Activated T-helper 1 cell treated with anti-CD3 and anti-CD28 coated beads, Interleukin-12 subunit alpha, Interleukin-12 subunit beta, Interleukin-2, Interleukin-4 antibody, amounts not matched to agents 30 ng/mL and 10 ng/mL and 1 ng/mL, durations not matched to agents 14 hours and 24 hours and 36 hours (primary cell): ENCODE results near the gene EIF1. TPM values are rescaled to one million over a fixed set of nuclear protein-coding genes. Genes with fewer than 3 reads are reported as not detected.
"Not testable (repeated sequence)": the region's sequence is repeated elsewhere in the genome, so short reads cannot be mapped to it uniquely, and the experiment has no call there.

ENCODE experiments used
- DNase-seq: peaks from one replicate; pipeline ENCODE4 v3.0.0; 2021; ENCODE audit warnings: low spot score
- H3K27ac Mint-ChIP-seq: one replicate; pipeline ENCODE4 v1.8.0; 2021; ENCODE audit warnings: mild to moderate bottlenecking, mixed read lengths
- H3K27me3 Mint-ChIP-seq: one replicate; pipeline ENCODE4 v1.8.0; 2022; ENCODE audit warnings: mild to moderate bottlenecking, moderate library complexity, mixed read lengths; ENCODE audit not compliant: insufficient read depth
- H3K36me3 Mint-ChIP-seq: one replicate; pipeline ENCODE4 v1.8.0; 2021; ENCODE audit warnings: low read depth, mixed read lengths
- H3K4me1 Mint-ChIP-seq: one replicate; pipeline ENCODE4 v1.8.0; 2021; ENCODE audit warnings: low read depth, mixed read lengths
- H3K4me3 Mint-ChIP-seq: one replicate; pipeline ENCODE4 v1.8.0; 2021; ENCODE audit warnings: mild to moderate bottlenecking, moderate library complexity, mixed read lengths
- H3K9me3 Mint-ChIP-seq: one replicate; pipeline ENCODE4 v1.8.0; 2021; ENCODE audit warnings: mixed read lengths
- intact Hi-C: fragments of 100-400 bp; cut with micrococcal nuclease; formaldehyde crosslinking; loops from one replicate; pipeline ENCODE4 v1.15.1; 2024
- total RNA-seq: library from RNA; stranded (reverse); gene quantifications from 2 replicates; pipeline ENCODE4 v1.2.3, GENCODE V29; 2022

EIF1 gene
- total RNA-seq, 1 donor from 2014 or later = 876 TPM

DNA sequence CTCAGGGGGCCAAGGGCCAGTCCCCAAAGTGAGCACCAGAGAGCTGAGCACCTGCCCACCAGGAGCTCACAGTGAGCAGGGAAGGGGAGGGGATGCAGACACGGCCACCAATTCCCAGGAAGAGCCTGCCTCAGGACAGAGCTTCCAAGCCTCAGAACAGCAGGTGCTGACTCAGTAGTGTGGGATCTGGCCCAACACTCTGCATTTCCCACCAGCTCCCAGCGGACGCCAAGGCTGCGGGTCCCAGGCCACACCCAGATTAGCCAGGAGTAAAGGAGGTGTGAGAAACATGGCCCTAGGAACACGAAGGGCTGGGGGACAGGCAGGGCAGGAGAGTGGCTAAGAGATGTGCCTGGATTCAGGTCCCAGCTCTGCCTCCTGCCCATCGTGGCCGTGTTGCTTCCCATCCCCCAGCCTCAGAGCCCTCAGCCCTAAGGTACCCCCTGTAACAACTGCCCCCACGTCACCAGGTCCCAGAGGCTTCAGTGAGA lies 28.4 kb upstream of the EIF1 start:
- no peak overlapping the region for H3K27ac Mint-ChIP-seq
- no peaks in the 10 kb centered on the region for H3K9me3 Mint-ChIP-seq
- H3K27me3 Mint-ChIP-seq = peaks cover 12% of the 10 kb centered on the region
- no peak overlapping the region for H3K4me3 Mint-ChIP-seq
- intact Hi-C loops = loop anchor here (5.0 to 10.0 kb wide), 4 partner anchors 173 to 1335 kb away; partner anchors contain the start of gene KRT36
- no peak for DNase-seq
- H3K4me1 Mint-ChIP-seq = peaks cover 11% of the 10 kb centered on the region
- H3K36me3 Mint-ChIP-seq = no peaks in the 10 kb centered on the region

- peaks cover 2% of the 10 kb centered on the region for H3K36me3 Mint-ChIP-seq
- H3K4me1 Mint-ChIP-seq = peaks cover 41% of the 10 kb centered on the region
- H3K4me3 Mint-ChIP-seq = no peak overlapping the region
- peak overlapping the region; percentile 37 for H3K27ac Mint-ChIP-seq
- intact Hi-C loops = loop anchor here (2.0 to 10.0 kb wide), 5 partner anchors 15 to 1339 kb away; partner anchors contain the start of gene KRT36
- peaks cover 9% of the 10 kb centered on the region for H3K27me3 Mint-ChIP-seq
- no peak for DNase-seq
- H3K9me3 Mint-ChIP-seq = no peaks in the 10 kb centered on the region
Observed at GRCh38 chr17:41663451-41664171, 25.1 kb upstream of the EIF1 start.

DNA sequence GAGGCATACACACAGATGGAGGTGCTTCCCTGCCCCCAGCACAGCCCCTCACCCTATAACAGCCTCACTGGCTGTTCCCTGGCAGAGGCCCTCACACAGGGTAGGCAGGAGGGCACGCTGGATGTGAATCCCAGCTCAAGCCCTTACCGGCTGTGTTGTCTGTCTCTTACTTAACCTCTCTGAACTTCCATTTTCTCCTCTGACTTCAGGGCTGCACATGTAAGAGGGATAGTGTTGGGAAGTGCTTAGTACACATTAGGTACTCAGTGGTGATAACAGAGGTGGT lies 24.6 kb upstream of the EIF1 start:
- H3K4me3 Mint-ChIP-seq = no peak overlapping the region
- H3K27me3 Mint-ChIP-seq = peaks cover 9% of the 10 kb centered on the region
- intact Hi-C loops = loop anchor here (2.0 to 10.0 kb wide), 5 partner anchors 15 to 1339 kb away; partner anchors contain the start of gene KRT36
- no peak overlapping the region for H3K27ac Mint-ChIP-seq
- peaks cover 46% of the 10 kb centered on the region for H3K4me1 Mint-ChIP-seq
- no peak for DNase-seq
- H3K9me3 Mint-ChIP-seq = no peaks in the 10 kb centered on the region
- peaks cover 2% of the 10 kb centered on the region for H3K36me3 Mint-ChIP-seq

DNA sequence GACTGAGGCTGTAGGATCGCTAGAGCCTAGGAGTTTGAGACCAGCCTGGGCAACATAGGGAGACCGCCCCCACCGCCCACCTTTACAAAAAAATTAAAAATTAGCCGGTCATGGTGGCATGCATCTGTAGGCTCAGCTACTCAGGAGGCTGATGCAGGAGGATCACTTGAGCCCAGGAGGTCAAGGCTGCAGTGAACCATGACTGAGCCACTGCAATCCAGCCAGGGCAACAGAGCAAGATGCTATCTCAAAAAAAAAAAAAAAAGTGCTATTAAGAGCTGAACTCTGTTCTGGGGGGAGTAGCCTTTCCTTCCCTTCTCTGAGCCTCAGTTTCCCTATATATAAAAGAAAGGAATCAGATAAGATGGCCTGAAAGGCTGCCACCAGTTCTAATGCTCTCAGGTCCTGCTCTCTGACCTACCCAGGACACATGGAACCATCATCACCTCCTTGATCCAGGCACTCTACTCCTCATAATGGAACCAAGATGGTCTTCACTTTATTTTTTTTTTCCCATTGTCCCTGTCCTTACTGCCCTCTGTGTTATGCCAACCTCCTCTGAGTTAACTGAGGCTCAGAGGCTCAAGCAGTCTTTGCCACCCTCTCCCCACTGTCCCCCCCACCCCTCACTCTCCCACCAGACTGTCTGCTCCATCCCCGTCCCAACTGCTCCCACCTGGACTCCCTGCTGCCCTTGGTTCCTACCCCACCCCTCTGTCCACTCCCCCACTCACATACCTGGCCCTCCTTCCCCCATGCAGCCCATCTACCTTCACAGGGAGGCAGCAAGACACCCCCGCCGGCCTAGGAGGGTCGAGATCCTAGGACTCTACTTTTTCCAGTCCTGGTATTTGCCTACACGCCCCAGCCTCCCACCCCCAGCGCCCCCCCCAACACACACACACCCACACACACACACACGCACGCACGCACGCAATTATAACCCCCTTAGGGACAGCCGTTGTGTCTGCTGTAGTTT lies 23.8 kb upstream of the EIF1 start:
- intact Hi-C loops = loop anchor here (2.0 to 10.0 kb wide), 8 partner anchors 14 to 1340 kb away; partner anchors contain the start of gene KRT36
- peaks cover 2% of the 10 kb centered on the region for H3K36me3 Mint-ChIP-seq
- H3K27ac Mint-ChIP-seq = peak overlapping the region; percentile 98
- no peak for DNase-seq
- no peaks in the 10 kb centered on the region for H3K9me3 Mint-ChIP-seq
- peak overlapping the region; percentile 81 for H3K4me3 Mint-ChIP-seq
- peaks cover 9% of the 10 kb centered on the region for H3K27me3 Mint-ChIP-seq
- H3K4me1 Mint-ChIP-seq = peaks cover 53% of the 10 kb centered on the region

GRCh38 chr17:41665566-41666236 lies 23.0 kb upstream of the EIF1 start:
- peak overlapping the region; percentile 98 for H3K27ac Mint-ChIP-seq
- intact Hi-C loops = loop anchor here (1.0 to 10.0 kb wide), 10 partner anchors 13 to 1341 kb away; partner anchors contain the start of gene EIF1
- H3K4me1 Mint-ChIP-seq = peaks cover 60% of the 10 kb centered on the region
- peak overlapping the region; percentile 81 for H3K4me3 Mint-ChIP-seq
- no peaks in the 10 kb centered on the region for H3K9me3 Mint-ChIP-seq
- H3K27me3 Mint-ChIP-seq = peaks cover 8% of the 10 kb centered on the region
- peaks cover 2% of the 10 kb centered on the region for H3K36me3 Mint-ChIP-seq
- DNase-seq = peak; percentile 88

GRCh38 chr17:41666237-41666641 lies 22.4 kb upstream of the EIF1 start:
- peak; percentile 63 for DNase-seq
- H3K27ac Mint-ChIP-seq = peak overlapping the region; percentile 98
- peak overlapping the region; percentile 81 for H3K4me3 Mint-ChIP-seq
- H3K27me3 Mint-ChIP-seq = peaks cover 7% of the 10 kb centered on the region
- intact Hi-C loops = loop anchor here (1.0 to 10.0 kb wide), 9 partner anchors 18 to 1341 kb away; partner anchors contain the start of gene EIF1
- peaks cover 60% of the 10 kb centered on the region for H3K4me1 Mint-ChIP-seq
- no peaks in the 10 kb centered on the region for H3K9me3 Mint-ChIP-seq
- H3K36me3 Mint-ChIP-seq = peaks cover 2% of the 10 kb centered on the region

- H3K27me3 Mint-ChIP-seq = peaks cover 7% of the 10 kb centered on the region
- H3K4me1 Mint-ChIP-seq = peaks cover 60% of the 10 kb centered on the region
- H3K36me3 Mint-ChIP-seq = peaks cover 2% of the 10 kb centered on the region
- DNase-seq = peak; percentile 80
- peak overlapping the region; percentile 98 for H3K27ac Mint-ChIP-seq
- H3K9me3 Mint-ChIP-seq = no peaks in the 10 kb centered on the region
- intact Hi-C loops = loop anchor here (1.0 to 10.0 kb wide), 10 partner anchors 18 to 1342 kb away; partner anchors contain the start of gene EIF1
- H3K4me3 Mint-ChIP-seq = peak overlapping the region; percentile 81
Observed at GRCh38 chr17:41666708-41667279, 21.9 kb upstream of the EIF1 start.

- intact Hi-C loops = loop anchor here (1.0 to 10.0 kb wide), 8 partner anchors 118 to 1343 kb away; no protein-coding TSS in a partner anchor
- Mint-ChIP-seq H3K4me3 (peak overlapping the region; percentile 81), H3K9me3 (no peaks in the 10 kb centered on the region), H3K27me3 (peaks cover 7% of the 10 kb centered on the region), H3K27ac (peak overlapping the region; percentile 98), H3K4me1 (peaks cover 63% of the 10 kb centered on the region), H3K36me3 (peaks cover 2% of the 10 kb centered on the region)
- no peak for DNase-seq
Observed at GRCh38 chr17:41667280-41668041, 21.2 kb upstream of the EIF1 start.

DNA sequence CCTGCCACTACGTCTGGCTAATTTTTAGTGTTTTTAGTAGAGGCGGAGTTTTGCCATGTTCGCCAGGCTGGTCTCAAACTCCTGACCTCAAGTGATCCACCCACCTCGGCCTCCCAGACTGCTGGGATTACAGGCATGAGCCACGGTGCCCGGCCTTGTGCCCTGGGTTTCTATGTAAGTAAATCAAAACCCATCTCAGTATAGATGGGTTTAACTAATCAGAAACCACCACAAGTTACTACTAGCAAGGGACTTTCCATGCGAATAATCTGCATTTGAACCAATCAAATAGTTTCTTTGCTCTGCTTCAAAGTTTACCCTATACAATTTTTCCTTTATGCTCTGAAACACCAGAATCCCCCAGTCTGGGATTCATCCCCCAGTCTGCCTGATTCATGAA lies 16.5 kb upstream of the EIF1 start:
- Mint-ChIP-seq H3K36me3 (peaks cover 6% of the 10 kb centered on the region), H3K4me3 (no peak overlapping the region), H3K27me3 (no peaks in the 10 kb centered on the region), H3K27ac (peak overlapping the region; percentile 70), H3K9me3 (no peaks in the 10 kb centered on the region), H3K4me1 (peaks cover 57% of the 10 kb centered on the region)
- DNase-seq = no peak
- intact Hi-C loops = no loop called here

DNA sequence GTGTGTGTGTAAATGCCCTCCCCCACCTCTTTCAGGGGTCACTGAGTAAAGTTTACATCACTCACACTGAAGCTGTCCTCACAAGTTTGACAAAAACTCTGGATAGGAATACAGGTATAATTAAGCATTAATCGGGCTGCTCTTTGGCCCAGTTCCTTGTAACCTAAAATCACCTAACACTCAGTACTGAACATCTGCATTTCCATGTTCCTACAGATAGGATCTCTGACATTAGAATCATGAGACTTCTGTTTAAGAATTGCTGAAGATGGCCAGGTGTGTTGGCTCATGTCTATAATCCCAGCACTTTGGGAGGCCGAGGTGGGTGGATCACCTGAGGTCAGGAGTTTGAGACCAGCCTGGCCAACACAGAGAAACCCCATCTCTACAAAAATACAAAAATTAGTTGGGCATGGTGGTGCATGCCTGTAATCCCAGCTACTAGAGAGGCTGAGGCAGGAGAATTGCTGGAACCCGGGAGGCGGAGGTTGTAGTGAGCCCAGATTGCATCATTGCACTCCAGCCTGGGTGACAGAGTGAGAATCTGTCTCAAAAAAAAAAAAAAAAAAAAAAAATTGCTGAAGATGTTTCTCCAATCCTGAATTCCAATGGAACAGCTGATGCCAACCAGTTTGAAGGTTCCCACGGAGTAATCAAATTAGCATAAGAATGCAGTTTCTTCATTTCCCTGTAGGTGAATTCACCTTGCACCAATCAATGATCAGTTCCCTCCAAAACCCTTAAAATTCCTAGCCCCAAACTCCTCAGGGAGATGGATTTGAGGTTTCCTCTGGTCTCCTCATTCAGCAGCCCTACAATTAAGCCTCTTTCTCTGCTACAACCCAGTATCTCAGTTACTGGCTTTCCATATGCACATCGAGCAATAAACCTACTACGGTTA lies 13.3 kb upstream of the EIF1 start:
- H3K36me3 Mint-ChIP-seq, H3K4me3 Mint-ChIP-seq, intact Hi-C loops, H3K27me3 Mint-ChIP-seq, DNase-seq, H3K9me3 Mint-ChIP-seq: not testable (repeated sequence)
- Mint-ChIP-seq H3K4me1 (peaks cover 59% of the 10 kb centered on the region), H3K27ac (peak overlapping the region; percentile 12)

- Mint-ChIP-seq H3K4me1 (peaks cover 61% of the 10 kb centered on the region), H3K27ac (peak overlapping the region; percentile 12), H3K4me3 (no peak overlapping the region), H3K27me3 (no peaks in the 10 kb centered on the region), H3K36me3 (peaks cover 10% of the 10 kb centered on the region), H3K9me3 (no peaks in the 10 kb centered on the region)
- intact Hi-C loops = no loop called here
- no peak for DNase-seq
Observed at GRCh38 chr17:41676058-41676419, 12.6 kb upstream of the EIF1 start.
